Hepatocyte (in vitro differentiated cells): Measurements from ENCODE around the gene PTPRU. TPM values are rescaled to one million over a fixed set of nuclear protein-coding genes. Genes with fewer than 3 reads are reported as not detected.

ENCODE experiments used
- DNase-seq: peaks from one replicate; pipeline ENCODE4 v3.0.0-alpha.2; 2016; ENCODE audit warnings: low spot score
- H2AFZ ChIP-seq: fragments of 200-600 bp; sonication (generic); 2 replicates; pipeline ENCODE4 v1.6.0; 2016; ENCODE audit warnings: antibody characterized with exemption, mild to moderate bottlenecking
- H3K27ac ChIP-seq: fragments of 200-600 bp; sonication (generic); 2 replicates; pipeline ENCODE4 v1.5.1; 2016; ENCODE audit warnings: mild to moderate bottlenecking
- H3K27me3 ChIP-seq: fragments of 200-600 bp; sonication (generic); 2 replicates; pipeline ENCODE4 v1.6.1; 2016
- H3K36me3 ChIP-seq: fragments of 200-600 bp; sonication (generic); replicated peaks from 2 replicates; pipeline ENCODE4 v1.5.1; 2016; ENCODE audit warnings: low read depth; ENCODE audit not compliant: insufficient read depth
- H3K4me1 ChIP-seq: fragments of 200-600 bp; sonication (generic); 2 replicates; pipeline ENCODE4 v1.5.1; 2016; ENCODE audit warnings: mild to moderate bottlenecking, moderate library complexity; ENCODE audit not compliant: insufficient read depth
- H3K4me2 ChIP-seq: fragments of 200-600 bp; sonication (generic); 2 replicates; pipeline ENCODE4 v1.6.0; 2016
- H3K4me3 ChIP-seq: fragments of 200-600 bp; sonication (generic); 2 replicates; pipeline ENCODE4 v1.5.1; 2016; ENCODE audit warnings: mild to moderate bottlenecking
- H3K79me2 ChIP-seq: fragments of 200-600 bp; sonication (generic); 2 replicates; pipeline ENCODE4 v1.6.0; 2017; ENCODE audit warnings: mild to moderate bottlenecking
- H3K9me2 ChIP-seq: fragments of 200-600 bp; sonication (generic); replicated peaks from 2 replicates; pipeline ENCODE4 v1.6.0; 2017; ENCODE audit warnings: mild to moderate bottlenecking; ENCODE audit not compliant: insufficient read depth
- H3K9me3 ChIP-seq: fragments of 200-600 bp; sonication (generic); 2 replicates; pipeline ENCODE4 v1.5.1; 2016; ENCODE audit warnings: low read depth, mild to moderate bottlenecking
- H4K20me1 ChIP-seq: fragments of 200-600 bp; sonication (generic); 2 replicates; pipeline ENCODE4 v1.6.0; 2016; ENCODE audit warnings: mild to moderate bottlenecking; ENCODE audit not compliant: insufficient read depth, poor library complexity, severe bottlenecking
- EZH2 ChIP-seq: fragments of 200-600 bp; sonication (generic); IDR thresholded peaks from 2 replicates; pipeline ENCODE4 v1.6.1; 2016; ENCODE audit warnings: antibody characterized with exemption, mild to moderate bottlenecking, borderline replicate concordance
- EZH2phosphoT487 ChIP-seq: fragments of 200-600 bp; sonication (generic); IDR thresholded peaks from one replicate; pipeline ENCODE4 v1.6.1; 2018; ENCODE audit warnings: antibody characterized with exemption, mild to moderate bottlenecking, low read depth, moderate library complexity; ENCODE audit not compliant: unreplicated experiment, severe bottlenecking
- WGBS: methylation state at CpG from one replicate; pipeline ENCODE4 v1.1.6; 2016; ENCODE audit warnings: low lambda C conversion rate; ENCODE audit errors: missing lambda C conversion rate; 5-methylcytosine and 5-hydroxymethylcytosine counted together
- polyA plus RNA-seq: library from polyadenylated mRNA; unstranded; fragments of >200 nt; fragmentation: Nextera tagmentation; extraction: Ambion mirVana; gene quantifications from 2 replicates; pipeline ENCODE4 v1.2.1, GENCODE V29; 2016
- total RNA-seq: library from RNA; depleted of rRNA; stranded (reverse); fragments of >200 nt; gene quantifications from 2 replicates; pipeline ENCODE4 v1.2.3, GENCODE V29; 2014
- TF ChIP-seq, protein P1 (sequence below): fragments of 200-600 bp; sonication (generic); IDR thresholded peaks from 2 replicates; pipeline ENCODE4 v1.5.1; 2016; ENCODE audit warnings: antibody characterized with exemption, mild to moderate bottlenecking; ENCODE audit not compliant: poor library complexity

The PTPRU gene
- total RNA-seq, result 29.6 and 34.3 TPM in 2 replicates
- polyA plus RNA-seq, result 29.9 and 38.7 TPM in 2 replicates

DNA sequence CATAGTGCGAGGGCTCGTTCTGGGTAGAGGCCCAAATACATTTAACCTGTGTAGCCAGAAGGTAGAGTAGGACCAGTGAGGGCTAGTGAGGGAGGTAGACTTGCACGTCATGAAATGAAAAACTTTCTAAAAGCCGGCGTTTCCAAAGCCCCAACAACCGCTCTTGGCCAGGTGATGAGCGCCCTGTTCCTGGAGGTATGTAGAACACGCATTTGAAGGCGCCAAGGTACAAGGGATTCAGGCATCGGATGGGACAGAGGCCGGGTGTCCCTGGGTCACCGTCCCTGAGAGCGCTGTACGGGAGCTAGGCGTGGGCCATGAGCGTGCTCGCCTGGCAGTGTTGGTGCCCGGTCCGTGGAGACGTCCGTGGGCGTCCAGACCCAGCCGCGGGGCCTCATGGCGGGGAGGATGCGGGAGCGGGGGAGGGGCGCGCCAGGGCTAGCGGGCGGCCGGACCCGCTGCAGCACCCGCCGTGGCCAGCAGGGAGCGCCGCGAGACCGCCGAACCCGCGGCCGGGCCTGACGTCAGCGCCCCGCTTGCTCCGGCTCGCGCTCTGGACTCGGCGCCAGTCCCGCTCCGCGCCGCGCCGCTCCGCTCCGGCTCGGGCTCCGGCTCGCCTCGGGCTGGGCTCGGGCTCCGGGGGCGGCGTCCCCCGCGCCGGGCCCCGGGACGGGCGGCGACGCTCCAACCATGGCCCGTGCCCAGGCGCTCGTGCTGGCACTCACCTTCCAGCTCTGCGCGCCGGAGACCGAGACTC is at the start of gene PTPRU:
TSS of gene PTPRU (plus strand) at position 568 of the 757 bp plus-strand sequence. CDS start at position 691, 123 bp downstream.
- Histone ChIP-seq H4K20me1 (no peaks in the 10 kb centered on the region), H3K9me3 (no peaks in the 10 kb centered on the region), H3K9me2 (no peaks in the 10 kb centered on the region), H3K4me2 (peak within 1 kb of the TSS; percentile 83), H3K4me3 (peak within 1 kb of the TSS; percentile 36), H3K4me1 (peaks cover 18% of the 10 kb centered on the region), H3K79me2 (peaks cover 20% of the 10 kb centered on the region), H3K27ac (peak within 1 kb of the TSS; percentile 85), H3K27me3 (no peaks in the 10 kb centered on the region), H2AFZ (peak within 1 kb of the TSS; percentile 78), H3K36me3 (no peaks in the 10 kb centered on the region)
- TF ChIP-seq, protein P1, sequence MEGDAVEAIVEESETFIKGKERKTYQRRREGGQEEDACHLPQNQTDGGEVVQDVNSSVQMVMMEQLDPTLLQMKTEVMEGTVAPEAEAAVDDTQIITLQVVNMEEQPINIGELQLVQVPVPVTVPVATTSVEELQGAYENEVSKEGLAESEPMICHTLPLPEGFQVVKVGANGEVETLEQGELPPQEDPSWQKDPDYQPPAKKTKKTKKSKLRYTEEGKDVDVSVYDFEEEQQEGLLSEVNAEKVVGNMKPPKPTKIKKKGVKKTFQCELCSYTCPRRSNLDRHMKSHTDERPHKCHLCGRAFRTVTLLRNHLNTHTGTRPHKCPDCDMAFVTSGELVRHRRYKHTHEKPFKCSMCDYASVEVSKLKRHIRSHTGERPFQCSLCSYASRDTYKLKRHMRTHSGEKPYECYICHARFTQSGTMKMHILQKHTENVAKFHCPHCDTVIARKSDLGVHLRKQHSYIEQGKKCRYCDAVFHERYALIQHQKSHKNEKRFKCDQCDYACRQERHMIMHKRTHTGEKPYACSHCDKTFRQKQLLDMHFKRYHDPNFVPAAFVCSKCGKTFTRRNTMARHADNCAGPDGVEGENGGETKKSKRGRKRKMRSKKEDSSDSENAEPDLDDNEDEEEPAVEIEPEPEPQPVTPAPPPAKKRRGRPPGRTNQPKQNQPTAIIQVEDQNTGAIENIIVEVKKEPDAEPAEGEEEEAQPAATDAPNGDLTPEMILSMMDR, result peak; percentile 62
- no peak for TF ChIP-seq EZH2
- 11% methylated on average over 53 of the region's 82 CpGs for WGBS
- DNase-seq, result peak; percentile 95

DNA sequence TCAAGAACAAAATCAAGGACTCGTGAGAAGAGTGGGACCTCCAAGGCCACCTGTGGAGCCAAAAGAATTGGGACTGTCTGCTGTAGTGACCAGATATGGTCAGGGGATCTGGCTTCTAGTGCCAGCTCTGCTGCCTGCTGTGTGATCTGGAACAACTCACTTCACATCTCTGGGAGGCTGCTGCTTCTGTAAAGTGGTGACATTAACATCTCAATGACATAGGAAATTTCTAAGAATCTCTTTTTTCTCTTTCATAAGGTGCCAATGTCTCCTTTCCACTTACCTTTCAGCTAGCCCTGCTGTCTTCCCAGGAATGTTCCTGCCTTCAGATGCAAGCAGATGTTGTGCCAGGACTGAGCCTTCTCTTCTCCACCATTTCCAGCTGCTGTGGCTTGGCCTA is 49.6 kb upstream of the PTPRU start:
- no peaks in the 10 kb centered on the region for H3K27me3 ChIP-seq
- H3K27ac ChIP-seq, result peak overlapping the region; percentile 77
- H3K36me3 ChIP-seq, result no peaks in the 10 kb centered on the region
- H3K4me3 ChIP-seq, result no peak overlapping the region
- H3K4me1 ChIP-seq, result peaks cover 13% of the 10 kb centered on the region
- H3K9me2 ChIP-seq, result no peaks in the 10 kb centered on the region
- H2AFZ ChIP-seq, result no peak overlapping the region
- no peaks in the 10 kb centered on the region for H4K20me1 ChIP-seq
- H3K9me3 ChIP-seq, result no peaks in the 10 kb centered on the region
- H3K79me2 ChIP-seq, result no peaks in the 10 kb centered on the region
- DNase-seq, result no peak
- WGBS, result 85% methylated on average over 1 of the region's 1 CpG
- TF ChIP-seq EZH2phosphoT487 (no peak), EZH2 (no peak)
- TF ChIP-seq, protein P1, result no peak
- H3K4me2 ChIP-seq, result no peak overlapping the region

DNA sequence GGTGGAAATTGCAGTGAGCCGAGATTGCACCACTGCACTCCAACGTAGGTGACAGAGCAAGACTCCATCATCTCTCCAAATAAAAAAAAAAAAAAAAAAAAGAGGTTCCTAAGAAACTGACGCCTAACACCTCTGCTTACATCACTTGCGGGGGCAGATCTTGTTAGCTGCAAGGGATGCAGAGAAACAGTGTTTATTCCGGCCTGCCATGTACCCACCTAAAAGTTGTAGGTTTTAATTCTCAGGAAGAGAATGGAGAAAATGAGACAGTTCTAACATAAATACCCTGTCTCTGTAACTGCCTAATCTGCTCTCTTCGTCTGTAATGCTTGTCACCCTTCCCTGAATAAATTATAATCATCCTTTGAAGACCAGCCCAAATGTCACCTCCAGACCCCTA is 45.6 kb upstream of the PTPRU start:
- Histone ChIP-seq H3K79me2 (no peaks in the 10 kb centered on the region), H2AFZ (no peak overlapping the region), H3K36me3 (no peaks in the 10 kb centered on the region), H3K4me2 (no peak overlapping the region), H3K4me3 (no peak overlapping the region), H4K20me1 (no peaks in the 10 kb centered on the region), H3K27me3 (no peaks in the 10 kb centered on the region), H3K4me1 (peaks cover 7% of the 10 kb centered on the region), H3K9me3 (no peaks in the 10 kb centered on the region), H3K27ac (no peak overlapping the region), H3K9me2 (no peaks in the 10 kb centered on the region)
- no peak for DNase-seq
- no peak for TF ChIP-seq EZH2phosphoT487
- TF ChIP-seq EZH2, result no peak
- TF ChIP-seq, protein P1, result no peak
- 96% methylated on average over 6 of the region's 6 CpGs for WGBS
